Superior temporal gyrus (tissue), 1 donor: ENCODE data around the gene DNAJA3.

Source experiments
- DNase-seq: peaks from one replicate; pipeline ENCODE4 v3.0.0-alpha.2; 2016; ENCODE audit errors: extremely low spot score

DNAJA3 gene

DNA sequence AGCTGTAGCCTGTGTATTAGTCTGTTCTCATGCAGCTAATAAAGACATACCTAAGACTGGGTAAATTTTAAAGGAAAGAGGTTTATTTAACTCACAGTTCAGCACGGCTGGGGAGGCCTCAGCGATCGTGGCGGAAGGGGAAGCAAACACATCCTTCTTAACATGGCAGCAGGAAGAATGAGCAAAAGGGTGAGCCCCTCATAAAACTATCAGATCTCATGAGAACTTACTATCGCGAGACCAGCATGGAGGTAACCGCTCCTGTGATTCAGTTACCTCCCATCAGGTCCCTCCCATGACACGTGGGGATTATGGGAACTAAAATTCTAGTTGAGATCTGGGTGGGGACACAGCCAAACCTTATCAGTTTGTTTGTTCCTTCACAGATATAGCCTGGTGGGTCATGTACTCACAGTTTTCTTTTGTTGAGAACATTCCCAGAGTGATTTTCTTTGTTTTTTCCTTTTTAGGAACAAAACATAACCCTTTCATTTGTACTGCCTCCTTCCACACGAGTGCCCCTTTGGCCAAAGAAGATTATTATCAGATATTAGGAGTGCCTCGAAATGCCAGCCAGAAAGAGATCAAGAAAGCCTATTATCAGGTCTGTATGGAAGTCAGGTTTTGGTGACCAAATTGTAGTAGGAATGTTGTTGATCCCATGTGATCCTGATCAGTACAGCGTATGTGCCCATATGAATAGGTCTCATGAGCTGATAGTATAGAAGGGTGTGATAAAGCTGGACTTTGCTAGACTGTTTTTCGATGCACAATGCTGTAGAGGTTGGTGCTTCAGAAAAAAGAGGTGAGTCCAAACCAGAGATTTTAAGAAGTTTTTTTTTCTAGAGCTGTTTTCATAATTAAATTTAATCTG is 8.5 kb downstream of the DNAJA3 start:
- no peak for DNase-seq

DNA sequence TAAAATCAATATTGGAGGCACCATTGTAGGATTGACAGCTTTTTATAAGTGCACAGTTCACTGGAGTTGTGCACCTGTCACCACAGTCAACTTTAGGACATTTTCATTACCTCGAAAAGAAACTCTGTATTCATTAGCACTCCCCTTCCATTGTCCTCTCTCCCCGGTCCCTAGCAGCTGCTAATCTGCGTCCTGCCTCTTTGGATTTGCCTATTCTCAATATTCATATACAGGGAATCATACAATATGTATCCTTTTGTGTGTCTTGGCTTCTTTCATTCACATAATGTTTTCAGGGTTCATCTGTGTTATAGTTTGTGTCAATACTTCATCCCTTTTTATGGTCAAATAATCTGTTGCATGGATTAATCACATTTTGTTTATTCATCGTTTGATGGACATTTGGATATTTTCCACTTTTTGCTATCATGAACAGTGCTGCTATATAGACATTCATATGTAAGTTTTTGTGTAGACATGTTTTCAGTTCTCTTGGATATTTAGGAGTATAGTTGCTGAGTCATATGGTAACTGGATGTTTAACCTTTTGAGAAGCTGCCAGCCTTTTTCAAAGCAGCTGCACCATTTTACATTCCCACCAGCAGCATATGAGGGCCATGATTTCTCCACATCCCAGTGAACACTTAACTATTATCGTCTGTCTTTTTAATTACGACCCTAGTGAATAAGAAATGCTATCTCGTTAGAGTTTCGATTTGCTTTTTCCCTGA is 9.8 kb downstream of the DNAJA3 start:
- DNase-seq = no peak

DNA sequence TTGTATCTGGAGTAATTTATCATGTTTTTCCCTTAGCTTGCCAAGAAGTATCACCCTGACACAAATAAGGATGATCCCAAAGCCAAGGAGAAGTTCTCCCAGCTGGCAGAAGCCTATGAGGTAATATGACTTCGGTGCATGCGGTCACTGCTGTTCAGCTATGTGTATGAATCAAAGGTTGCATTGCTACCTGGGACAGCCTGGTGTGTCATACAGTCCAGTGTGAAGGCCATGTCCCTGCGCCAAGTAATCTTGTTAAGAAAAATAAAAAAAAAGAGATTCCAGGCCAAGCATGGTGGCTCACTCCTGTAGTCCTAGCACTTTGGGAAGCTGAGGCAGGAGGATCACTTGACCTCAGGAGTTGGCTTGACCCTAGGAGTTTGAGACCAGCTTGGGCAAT is 11.7 kb downstream of the DNAJA3 start:
- DNase-seq = no peak

DNA sequence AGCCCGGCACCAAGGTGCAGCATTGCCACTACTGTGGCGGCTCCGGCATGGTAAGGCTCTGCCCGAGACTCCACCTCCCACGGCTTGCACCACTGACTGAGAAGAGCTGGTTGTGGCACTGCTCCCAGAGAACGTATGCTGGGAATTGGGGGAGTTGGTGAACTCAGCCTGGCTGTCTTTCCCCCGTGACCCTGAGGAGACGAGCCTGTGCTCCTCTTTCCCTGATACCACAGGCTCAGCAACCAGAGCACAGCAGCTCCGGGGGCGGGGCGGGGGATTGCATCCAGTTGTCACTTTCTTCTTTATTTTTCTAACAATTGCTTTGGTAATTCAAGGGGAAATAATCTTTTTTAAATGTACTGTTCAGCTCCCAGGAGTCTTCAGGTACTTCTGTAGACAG is 16.7 kb downstream of the DNAJA3 start:
- DNase-seq = no peak

DNA sequence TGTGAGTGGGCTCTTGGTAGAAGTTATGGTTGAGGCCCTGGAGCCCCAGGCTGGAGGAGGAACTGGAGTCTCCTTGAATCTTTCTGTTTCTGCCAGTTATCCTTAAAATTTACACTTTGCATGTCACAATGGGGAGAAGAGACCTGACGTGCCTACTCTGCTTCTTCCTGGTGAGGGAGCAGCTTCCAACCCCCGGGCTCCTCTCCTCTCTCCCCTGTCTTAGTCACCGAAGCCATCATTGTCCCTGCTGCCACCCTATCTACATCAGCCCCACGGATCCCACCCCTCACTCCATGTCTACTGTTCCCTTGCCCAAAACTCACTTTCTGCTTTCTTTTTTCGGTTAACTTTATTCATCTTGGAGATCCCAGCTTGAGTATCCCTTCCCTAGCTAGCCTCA is 17.6 kb downstream of the DNAJA3 start:
- no peak for DNase-seq

DNA sequence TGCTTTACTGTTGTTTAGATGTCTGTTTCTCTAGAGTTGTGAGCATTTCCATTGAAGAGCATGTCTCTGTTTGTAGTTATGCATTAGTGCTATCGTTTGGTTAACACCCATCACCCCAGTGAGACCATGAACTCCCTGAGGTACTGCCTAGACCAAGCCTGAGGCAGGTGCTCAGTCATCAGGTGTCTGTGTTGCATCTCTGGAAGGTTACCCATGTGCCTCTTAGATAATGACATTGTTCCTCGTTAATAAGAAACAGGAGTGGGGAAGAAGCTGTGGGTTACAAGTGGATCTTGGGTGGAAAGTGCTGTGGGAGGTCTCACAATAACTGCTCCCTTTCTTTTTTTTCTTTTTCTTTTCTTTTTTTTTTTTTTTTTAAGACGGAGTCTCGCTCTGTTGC is 18.3 kb downstream of the DNAJA3 start:
- DNase-seq = no peak

DNA sequence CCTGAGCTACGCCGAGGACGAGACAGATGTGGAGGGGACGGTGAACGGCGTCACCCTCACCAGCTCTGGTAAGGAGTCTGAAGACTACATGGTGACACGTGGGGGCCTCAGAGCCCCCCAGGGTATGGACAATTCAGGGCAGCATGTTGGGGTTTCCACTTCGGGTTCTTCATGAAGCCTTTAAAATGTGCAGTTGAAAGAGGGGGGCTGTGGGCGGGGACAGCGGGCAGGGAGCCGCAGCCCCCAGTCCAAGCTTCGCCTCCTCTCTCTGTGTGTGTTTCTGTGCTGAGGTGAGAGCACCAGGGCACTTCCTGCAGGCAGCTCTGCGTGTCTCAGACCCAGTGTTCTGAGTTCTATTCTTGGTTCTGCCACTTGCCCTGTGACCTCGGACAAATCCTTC is 24.8 kb downstream of the DNAJA3 start:
- DNase-seq = no peak

DNA sequence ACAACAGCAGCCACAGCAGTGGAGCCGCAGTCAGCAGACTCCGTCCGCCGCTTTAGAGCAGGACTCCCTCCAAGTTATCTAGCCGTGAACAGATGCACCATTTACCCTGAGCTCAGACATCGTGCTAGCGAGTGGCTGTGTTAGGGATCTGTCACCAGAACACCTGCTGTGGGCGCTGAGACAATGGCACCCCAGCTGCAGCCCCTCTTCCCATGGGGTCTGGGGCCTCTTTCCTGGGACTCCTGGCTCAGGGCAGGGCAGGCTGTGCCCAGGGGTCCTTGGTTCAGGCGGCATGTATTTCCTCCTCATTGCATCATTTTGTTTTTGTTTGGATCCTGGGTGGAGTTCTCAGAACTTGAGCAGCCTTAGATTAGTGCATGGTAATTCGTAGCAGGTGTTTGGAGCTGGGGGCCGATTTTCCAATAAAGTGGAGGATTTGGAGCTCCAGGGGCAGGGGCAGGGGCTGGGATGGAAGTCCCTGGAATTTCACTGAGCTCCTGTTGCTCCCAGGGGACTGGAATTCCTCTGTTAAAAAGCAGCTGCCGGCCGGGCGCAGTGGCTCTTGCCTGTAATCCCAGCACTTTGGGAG is 25.4 kb downstream of the DNAJA3 start:
- no peak for DNase-seq

DNA sequence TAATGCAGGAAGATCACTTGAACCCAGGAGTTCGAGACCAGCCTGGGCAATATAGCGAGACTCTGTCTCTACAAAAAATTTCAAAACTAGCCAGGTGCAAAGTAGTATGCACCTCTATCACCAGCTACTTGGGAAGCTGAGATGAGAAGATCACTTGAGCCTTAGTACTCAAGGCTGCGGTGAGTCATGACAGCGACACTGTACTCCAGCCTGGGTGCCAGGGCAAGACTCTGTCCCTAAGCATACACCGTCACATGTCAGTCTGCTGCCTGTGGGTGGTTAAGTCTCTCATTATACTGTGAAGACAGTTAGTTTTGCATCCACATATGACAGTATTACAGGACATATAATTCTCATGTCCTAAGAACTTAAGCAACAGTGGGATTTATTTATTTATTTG is 27.0 kb downstream of the DNAJA3 start:
- DNase-seq = no peak

DNA sequence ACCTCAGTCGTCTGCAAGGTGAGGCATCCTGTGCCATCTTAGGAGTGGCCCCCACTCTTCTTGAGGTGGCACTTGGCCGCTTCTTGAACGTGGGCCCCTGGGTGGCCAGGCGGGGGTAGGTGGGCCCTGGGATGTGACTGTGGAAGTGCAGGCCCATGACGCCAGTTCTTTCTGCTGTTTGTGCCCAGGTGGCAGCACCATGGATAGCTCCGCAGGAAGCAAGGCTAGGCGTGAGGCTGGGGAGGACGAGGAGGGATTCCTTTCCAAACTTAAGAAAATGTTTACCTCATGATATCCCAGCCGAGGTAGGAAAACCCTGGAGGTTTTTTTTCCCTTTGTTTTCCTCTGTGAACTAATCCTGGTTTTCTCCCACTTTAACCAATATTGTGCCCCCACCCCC is 29.0 kb downstream of the DNAJA3 start:
- no peak for DNase-seq

DNA sequence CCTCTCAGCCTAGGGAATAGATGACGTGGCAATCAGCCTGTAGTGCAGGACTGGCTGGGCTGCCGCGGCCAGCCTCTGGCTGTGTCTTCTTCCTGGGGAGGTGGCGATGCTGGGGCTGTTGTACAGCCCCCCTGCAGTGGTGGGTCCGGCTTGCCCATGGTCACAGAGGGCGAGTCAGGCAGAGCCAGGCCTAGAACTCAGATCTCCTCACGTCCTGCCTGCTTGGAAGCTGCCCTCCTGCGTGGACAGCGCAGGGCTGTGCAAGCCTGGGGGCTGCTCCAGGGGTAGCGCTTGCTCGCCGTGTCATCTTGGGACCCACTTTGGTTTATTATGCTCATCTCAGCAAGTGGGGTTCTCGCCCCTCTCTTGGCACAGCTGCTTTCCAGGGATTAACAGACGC is 29.4 kb downstream of the DNAJA3 start:
- DNase-seq = no peak

DNA sequence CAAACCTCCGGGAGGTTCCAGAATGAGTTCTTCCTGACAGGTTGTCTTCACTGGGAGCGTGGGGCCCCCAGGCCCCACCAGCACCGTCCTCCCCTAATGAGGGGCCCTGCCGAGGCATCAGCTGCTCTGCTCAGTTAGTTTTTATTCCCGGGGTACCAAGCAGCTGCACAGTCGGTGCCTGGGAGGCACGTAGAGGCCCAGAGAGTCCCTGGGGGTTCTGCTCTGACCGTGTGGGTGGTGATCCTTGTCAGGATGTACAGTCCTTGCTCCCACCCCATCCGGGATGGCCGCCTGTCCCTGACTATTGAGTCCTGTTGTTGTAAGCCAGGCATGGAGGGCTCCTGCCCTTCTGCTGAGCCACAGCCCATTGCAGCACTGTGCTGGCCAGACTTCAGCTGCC is 30.3 kb downstream of the DNAJA3 start:
- no peak for DNase-seq

DNA sequence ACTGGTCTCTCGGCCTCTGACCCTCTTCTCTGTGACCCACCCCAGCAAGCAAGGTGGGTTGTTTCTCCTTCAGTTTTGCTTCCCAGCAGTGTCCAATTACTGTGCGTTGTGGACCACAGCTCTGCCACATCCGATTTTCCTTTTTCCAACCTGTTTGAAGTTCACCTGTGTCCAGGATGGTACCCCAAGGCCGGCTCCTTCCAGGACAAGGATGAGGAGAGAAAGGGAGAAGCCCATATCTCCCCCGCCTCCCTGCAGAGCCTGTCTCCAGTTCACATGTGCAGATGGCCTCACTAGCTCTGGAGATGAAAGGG is 35.2 kb downstream of the DNAJA3 start:
- no peak for DNase-seq

DNA sequence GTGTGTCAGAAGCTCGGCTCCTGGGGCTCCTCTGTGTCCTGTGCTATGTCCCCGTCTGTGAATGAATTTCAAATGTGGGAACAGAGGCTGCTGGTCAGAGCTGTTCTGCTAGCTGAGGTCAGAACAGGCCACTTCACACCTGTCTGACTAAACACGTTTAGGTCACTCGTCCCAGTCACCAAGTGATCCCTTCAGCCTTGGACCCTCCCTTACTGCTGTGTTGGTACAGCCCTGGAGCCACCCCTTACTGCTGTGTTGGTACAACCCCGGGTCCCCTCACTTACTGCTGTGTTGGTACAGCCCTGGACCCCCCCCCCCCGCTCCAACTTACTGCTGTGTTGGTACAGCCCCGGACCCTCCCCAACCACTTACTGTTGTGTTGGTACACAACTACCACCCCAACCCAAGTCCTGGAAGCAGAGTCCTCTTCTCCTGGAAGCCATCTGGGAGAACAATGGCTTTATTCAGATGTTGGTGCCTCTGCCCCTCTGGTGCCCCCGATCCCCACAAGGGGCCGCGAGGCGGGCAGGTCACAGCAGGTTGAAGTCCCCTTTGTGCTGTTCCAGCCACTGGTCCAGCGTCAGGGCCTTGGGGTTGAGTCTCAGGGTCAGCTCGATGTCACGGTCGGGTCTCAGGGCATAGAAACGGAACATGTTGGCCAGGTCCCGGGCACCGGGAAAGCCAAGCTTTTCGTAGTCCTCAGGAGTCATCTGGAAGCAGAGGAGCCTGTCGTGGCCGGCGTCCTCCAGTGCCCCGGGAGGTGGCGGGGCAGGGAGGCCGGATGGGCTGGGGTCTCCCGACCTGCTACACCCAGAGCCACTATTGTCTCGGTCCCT is 35.8 kb downstream of the DNAJA3 start:
- DNase-seq = peak; percentile 24

DNA sequence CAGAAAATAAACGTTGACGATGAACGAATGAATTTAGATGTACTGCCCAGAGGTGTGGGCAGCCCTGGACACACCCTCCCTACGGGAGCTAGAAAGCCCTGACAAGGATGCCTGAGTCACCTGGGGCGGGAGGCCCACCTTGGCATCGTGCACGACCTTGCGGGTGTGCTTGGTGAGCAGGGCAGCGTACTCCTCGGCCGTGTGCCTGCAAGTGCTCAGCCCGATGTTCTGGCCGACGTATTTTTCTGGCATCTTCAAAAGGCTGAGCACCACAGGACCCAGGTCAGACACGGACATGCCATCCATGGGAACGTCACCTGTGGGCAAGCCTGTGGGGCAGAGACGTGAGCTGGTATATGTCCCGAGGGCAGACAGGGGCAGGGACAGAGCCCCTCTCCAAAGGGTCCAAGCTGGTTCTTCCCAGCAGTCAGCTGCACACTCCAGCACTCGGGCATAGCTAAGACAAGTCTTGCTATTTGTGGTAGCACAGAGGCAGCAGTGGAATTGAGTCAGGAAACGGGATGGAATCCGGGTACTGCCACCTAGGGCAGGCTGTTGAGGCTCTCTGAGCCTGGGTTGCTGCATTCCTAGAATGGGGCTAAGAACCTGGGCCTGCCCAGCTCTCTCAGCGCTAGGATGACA is 38.0 kb downstream of the DNAJA3 start:
- DNase-seq = no peak

DNA sequence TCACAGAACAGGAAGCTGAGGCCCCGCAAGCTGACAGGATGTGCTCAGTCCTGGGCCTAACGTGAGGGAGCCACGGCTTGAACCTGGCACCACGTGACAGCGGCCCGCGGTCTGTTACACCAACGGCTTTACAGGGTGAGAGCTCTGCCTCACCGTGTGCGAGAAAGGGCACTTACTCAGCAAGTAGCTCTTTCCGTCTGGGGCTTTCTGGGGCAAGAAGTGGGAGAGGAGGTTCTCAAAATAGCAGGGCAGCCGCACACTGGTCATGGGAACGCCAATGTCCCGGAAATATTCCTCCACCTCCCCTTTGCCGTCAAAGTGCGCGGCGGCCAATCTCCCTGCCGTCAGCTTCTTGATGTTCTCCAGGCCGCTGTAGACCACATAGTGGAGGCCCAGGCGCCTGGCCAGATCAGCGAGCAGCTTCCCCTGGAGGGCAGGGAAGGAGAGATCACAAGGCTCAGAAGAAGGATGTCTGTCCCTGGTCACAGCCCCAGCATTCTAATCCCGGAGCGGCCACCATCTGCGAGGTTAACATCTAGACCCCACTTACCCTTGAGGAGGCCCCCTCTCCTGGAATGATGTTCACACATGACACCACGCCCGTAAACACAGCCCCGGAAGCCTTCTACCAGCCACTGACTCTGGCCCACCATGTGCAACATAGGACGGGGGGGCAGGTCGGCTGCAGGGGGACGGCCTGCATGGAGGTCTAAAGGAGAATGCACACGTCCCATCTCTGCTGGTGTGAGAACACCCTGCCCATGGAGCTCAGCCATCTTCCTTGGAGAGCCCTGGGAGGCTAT is 40.5 kb downstream of the DNAJA3 start:
- no peak for DNase-seq

DNA sequence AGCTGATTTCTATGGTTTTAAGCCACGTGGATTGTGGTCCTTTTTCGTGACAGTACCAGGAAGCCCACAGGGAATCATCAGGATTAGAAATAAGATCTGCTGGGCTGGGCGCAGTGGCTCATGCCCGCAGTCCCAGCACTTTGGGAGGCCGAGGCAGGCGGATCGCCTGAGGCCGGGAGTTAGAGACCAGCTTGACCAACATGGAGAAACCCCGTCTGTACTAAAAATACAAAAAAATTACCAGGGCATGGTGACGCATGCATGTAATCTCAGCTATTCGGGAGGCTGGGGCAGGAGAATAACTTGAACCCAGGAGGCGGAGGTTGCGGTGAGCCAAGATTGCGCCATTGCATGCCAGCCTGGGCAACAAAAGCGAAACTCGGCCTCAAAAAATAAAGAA is 42.2 kb downstream of the DNAJA3 start:
- no peak for DNase-seq

DNA sequence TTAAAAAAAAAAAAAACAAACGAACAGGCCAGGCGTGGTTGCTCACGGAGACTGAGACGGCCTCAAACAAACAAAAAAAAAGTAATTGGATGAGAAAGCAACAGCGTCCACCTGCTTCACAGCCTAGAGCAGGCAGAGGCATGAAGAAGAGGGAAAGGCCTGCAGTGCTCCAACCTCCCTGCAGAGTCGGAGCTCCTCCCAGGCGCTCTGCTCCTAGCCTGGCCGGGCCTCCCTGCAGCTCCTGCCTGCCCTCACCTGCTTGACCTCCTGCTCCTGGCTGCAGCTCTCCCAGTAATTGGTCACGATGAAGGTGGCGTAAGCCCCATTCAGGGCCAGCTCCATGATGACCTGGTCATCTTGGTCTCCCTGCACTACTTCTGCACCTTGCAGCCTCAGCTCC is 43.3 kb downstream of the DNAJA3 start:
- DNase-seq = no peak

DNA sequence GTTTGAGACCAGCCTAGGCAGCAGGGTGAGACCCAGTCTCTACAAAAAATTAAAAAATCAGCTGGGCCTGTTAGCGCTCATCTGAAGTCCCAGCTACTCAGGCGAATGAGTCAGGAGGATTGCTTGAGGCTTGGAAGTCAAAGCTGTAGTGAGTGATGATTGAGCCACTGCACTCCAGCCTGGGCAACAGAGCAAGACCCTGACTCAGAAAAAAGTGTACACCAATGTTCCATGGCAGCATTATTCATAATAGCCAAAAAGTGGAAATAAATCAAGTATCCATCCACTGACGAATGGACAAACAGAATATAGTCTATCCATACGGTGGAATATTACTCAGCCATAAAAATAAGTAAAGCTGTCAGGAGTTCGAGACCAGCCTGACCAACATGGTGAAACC is 46.2 kb downstream of the DNAJA3 start:
- DNase-seq = no peak

DNA sequence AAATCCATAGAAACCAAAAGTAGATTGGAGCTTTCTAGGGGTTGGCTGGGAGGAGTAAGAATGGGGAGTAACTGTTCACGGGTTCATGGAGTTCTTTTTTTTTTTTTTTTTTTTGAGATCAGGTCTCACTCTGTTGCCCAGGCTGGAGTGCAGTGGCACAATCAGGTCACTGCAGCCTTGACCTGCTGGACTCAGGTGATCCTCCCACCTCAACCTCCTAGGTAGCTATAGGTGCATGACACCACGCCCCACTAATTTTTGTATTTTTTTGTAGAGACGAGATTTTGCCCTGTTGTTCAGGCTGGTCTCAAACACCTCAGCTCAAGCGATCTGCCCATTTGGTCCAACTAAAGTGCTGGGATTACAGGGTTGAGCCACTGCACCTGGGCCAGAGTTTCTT is 47.2 kb downstream of the DNAJA3 start:
- DNase-seq = no peak
